NB4 (cell line): ENCODE results near the gene PA2G4.

Source experiments
- CTCF ChIP-seq: IDR thresholded peaks from one replicate; pipeline ENCODE4 v1.5.1; 2012; ENCODE audit warnings: low read depth, low read length
- MAX ChIP-seq: IDR thresholded peaks from 2 replicates; pipeline ENCODE4 v1.6.1; 2011; ENCODE audit warnings: low read depth, low read length

GRCh38 chr12:56158926-56159461 is 54.6 kb downstream of the PA2G4 start:
- TF ChIP-seq MAX (no peak), CTCF (no peak)
